HL-60 (cell line): ENCODE results near the gene TERT.

Source experiments
- GABPA ChIP-seq: IDR thresholded peaks from 2 replicates; pipeline ENCODE4 v1.6.1; 2012; ENCODE audit warnings: low read depth
- POLR2AphosphoS5 ChIP-seq: IDR thresholded peaks from 2 replicates; pipeline ENCODE4 v1.6.1; 2012; ENCODE audit warnings: low read depth
- SPI1 ChIP-seq: IDR thresholded peaks from 2 replicates; pipeline ENCODE4 v1.6.1; 2012; ENCODE audit warnings: low read depth, mild to moderate bottlenecking, borderline replicate concordance
- TF ChIP-seq, protein P1 (sequence below): IDR thresholded peaks from one replicate; pipeline ENCODE4 v1.5.1; 2011; ENCODE audit warnings: low read length, control low read depth, inconsistent platforms; ENCODE audit not compliant: insufficient read depth
- TF ChIP-seq, protein P2 (sequence below): IDR thresholded peaks from 2 replicates; pipeline ENCODE4 v1.6.1; 2012; ENCODE audit warnings: low read depth; ENCODE audit not compliant: insufficient replicate concordance

DNA sequence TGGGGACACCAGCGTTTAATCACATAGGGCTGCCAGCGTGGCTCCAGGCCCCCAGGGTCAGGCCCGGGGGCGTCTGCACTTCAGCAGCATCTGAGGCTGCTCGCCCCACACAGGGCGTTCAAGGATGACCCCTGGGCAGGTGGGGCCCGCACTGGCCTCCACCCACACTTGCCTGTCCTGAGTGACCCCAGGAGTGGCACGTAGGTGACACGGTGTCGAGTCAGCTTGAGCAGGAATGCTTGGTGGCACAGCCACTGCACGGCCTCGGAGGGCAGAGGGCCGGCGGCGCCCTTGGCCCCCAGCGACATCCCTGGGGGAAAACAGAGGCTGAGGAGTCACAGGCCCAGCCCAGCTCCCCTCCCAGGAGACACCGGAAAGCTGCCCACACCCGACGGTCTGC is 40.7 kb downstream of the TERT start:
- TF ChIP-seq, protein P1, sequence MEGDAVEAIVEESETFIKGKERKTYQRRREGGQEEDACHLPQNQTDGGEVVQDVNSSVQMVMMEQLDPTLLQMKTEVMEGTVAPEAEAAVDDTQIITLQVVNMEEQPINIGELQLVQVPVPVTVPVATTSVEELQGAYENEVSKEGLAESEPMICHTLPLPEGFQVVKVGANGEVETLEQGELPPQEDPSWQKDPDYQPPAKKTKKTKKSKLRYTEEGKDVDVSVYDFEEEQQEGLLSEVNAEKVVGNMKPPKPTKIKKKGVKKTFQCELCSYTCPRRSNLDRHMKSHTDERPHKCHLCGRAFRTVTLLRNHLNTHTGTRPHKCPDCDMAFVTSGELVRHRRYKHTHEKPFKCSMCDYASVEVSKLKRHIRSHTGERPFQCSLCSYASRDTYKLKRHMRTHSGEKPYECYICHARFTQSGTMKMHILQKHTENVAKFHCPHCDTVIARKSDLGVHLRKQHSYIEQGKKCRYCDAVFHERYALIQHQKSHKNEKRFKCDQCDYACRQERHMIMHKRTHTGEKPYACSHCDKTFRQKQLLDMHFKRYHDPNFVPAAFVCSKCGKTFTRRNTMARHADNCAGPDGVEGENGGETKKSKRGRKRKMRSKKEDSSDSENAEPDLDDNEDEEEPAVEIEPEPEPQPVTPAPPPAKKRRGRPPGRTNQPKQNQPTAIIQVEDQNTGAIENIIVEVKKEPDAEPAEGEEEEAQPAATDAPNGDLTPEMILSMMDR, result no peak
- TF ChIP-seq GABPA, result no peak
- no peak for TF ChIP-seq POLR2AphosphoS5
- TF ChIP-seq, protein P2, sequence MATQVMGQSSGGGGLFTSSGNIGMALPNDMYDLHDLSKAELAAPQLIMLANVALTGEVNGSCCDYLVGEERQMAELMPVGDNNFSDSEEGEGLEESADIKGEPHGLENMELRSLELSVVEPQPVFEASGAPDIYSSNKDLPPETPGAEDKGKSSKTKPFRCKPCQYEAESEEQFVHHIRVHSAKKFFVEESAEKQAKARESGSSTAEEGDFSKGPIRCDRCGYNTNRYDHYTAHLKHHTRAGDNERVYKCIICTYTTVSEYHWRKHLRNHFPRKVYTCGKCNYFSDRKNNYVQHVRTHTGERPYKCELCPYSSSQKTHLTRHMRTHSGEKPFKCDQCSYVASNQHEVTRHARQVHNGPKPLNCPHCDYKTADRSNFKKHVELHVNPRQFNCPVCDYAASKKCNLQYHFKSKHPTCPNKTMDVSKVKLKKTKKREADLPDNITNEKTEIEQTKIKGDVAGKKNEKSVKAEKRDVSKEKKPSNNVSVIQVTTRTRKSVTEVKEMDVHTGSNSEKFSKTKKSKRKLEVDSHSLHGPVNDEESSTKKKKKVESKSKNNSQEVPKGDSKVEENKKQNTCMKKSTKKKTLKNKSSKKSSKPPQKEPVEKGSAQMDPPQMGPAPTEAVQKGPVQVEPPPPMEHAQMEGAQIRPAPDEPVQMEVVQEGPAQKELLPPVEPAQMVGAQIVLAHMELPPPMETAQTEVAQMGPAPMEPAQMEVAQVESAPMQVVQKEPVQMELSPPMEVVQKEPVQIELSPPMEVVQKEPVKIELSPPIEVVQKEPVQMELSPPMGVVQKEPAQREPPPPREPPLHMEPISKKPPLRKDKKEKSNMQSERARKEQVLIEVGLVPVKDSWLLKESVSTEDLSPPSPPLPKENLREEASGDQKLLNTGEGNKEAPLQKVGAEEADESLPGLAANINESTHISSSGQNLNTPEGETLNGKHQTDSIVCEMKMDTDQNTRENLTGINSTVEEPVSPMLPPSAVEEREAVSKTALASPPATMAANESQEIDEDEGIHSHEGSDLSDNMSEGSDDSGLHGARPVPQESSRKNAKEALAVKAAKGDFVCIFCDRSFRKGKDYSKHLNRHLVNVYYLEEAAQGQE, result no peak
- no peak for TF ChIP-seq SPI1
